NB4 (cell line): Measurements from ENCODE around the gene OGFRL1.

Experiments used
- DNase-seq: peaks from one replicate; pipeline ENCODE4 v3.0.0; 2010; ENCODE audit warnings: low read depth
- H3K4me3 ChIP-seq: one replicate; pipeline ENCODE4 v1.5.1; 2011; ENCODE audit warnings: mild to moderate bottlenecking, low read depth, low read length, moderate library complexity
- CTCF ChIP-seq: IDR thresholded peaks from one replicate; pipeline ENCODE4 v1.5.1; 2012; ENCODE audit warnings: low read depth, low read length
- MYC ChIP-seq: IDR thresholded peaks from 2 replicates; pipeline ENCODE4 v1.6.1; 2011; ENCODE audit warnings: low read depth, low read length
- POLR2A ChIP-seq: IDR thresholded peaks from 2 replicates; pipeline ENCODE4 v1.6.1; 2011; ENCODE audit warnings: mild to moderate bottlenecking; ENCODE audit not compliant: insufficient read length; ENCODE audit errors: extremely low read depth
- TF ChIP-seq, protein P1 (sequence below): IDR thresholded peaks from 2 replicates; pipeline ENCODE4 v1.6.1; 2011; ENCODE audit warnings: low read depth, low read length

Gene OGFRL1

DNA sequence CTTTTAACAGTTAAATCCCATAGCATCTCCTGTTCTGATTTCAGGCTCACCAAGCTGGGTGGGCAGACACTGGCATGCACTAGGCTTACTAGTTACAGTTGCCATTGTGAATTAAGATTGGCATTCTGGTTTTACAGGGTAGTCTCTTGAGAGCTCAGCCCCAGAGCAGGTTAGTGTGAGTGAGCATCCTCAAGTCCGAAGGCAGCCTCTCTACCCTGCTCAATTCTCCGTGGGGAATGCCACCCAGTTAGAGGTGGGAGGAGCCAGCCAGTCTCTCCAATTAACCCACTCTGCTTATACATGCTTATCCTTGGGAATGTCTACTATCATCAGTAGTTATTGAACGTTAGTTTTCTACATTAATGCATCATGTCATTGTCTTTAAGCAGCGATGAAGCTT, 8.9 kb upstream of the OGFRL1 start:
- no peak for DNase-seq
- no peak for TF ChIP-seq CTCF
- TF ChIP-seq POLR2A, result no peak
- TF ChIP-seq MYC, result no peak
- TF ChIP-seq, protein P1, sequence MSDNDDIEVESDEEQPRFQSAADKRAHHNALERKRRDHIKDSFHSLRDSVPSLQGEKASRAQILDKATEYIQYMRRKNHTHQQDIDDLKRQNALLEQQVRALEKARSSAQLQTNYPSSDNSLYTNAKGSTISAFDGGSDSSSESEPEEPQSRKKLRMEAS, result no peak
- no peak overlapping the region for H3K4me3 ChIP-seq

GRCh38 chr6:71280701-71281100, 7.9 kb upstream of the OGFRL1 start:
- H3K4me3 ChIP-seq, result no peak overlapping the region
- TF ChIP-seq, protein P1, result no peak
- TF ChIP-seq MYC, result no peak
- no peak for TF ChIP-seq POLR2A
- no peak for TF ChIP-seq CTCF
- DNase-seq, result no peak

DNA sequence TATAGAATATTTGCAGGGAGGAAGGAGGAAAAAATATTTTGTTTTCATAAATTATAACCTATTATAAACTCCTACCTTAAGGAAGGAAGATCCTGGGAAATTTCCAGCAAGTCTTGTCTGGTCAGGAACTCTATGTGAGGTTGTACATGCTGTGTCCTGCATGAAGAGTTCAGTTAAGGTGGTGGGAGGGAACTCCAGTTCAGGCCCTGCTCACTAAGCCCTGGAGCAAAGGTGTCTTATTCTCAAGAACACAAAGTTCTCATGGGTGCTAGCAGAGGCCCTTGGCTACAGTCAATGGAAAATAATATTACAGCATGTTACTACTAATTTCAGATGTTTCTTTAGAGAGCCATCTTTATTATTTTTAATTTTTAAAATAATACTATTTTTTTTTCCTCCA, 3.8 kb upstream of the OGFRL1 start:
- H3K4me3 ChIP-seq, result no peak overlapping the region
- TF ChIP-seq POLR2A (no peak), MYC (no peak), CTCF (no peak)
- TF ChIP-seq, protein P1, result no peak
- DNase-seq, result no peak

- H3K4me3 ChIP-seq, result no peak overlapping the region
- TF ChIP-seq, protein P1, result no peak
- TF ChIP-seq POLR2A (no peak), MYC (no peak), CTCF (no peak)
- DNase-seq, result peak; percentile 63
Measured at GRCh38 chr6:71287038-71287437, 1.6 kb upstream of the OGFRL1 start.

DNA sequence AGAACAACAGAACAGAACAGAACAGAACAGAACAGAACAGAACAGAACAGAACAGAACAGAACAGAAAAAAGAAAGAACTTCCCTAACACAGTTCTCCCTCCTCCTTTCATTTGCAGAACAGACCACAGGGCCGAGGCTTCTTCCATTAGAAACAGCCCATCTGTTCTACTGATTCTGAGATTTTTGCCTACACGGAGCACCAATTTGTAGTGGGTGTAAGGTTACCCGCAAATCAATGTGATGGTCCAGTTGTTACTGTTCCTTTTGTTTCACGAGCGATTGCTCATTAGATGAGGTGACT, 734 bp upstream of the OGFRL1 start:
- TF ChIP-seq MYC (no peak), CTCF (no peak), POLR2A (no peak)
- TF ChIP-seq, protein P1, result no peak
- H3K4me3 ChIP-seq, result peak overlapping the region; percentile 53
- DNase-seq, result no peak

GRCh38 chr6:71289039-71289801, 609 bp downstream of the OGFRL1 start:
- peak overlapping the region; percentile 67 for H3K4me3 ChIP-seq
- DNase-seq, result peak; percentile 58
- TF ChIP-seq MYC (no peak), POLR2A (no peak), CTCF (no peak)
- TF ChIP-seq, protein P1, result no peak
